ENCODE results near the gene TLN1.

GRCh38 chr9:35690294-35690613 is 41.7 kb downstream of the TLN1 start:
- TF ChIP-seq CEBPB (IDR thresholded peaks at IDR 0.05; ENCODE audit: borderline replicate concordance in 1 of 2, low read depth in 2 of 2, low read length in 2 of 2) (no peak), RAD51 (IDR thresholded peaks at IDR 0.05) (no peak), PAX5 (IDR thresholded peaks at IDR 0.05; ENCODE audit: borderline replicate concordance, low read depth, low read length) (no peak), CTCF (IDR thresholded peaks at IDR 0.05 in 2 of 3, conservative IDR thresholded peaks at IDR 0.05 in 1 of 3; ENCODE audit: control insufficient read depth in 2 of 3, extremely low read depth in 1 of 3, insufficient read depth in 1 of 3, low read depth in 3 of 3, low read length in 3 of 3) (no peak), CBX3 (IDR thresholded peaks at IDR 0.05; ENCODE audit: borderline replicate concordance, low read depth) (no peak), RBBP5 (conservative IDR thresholded peaks at IDR 0.05) (no peak)
